Measurements from ENCODE around the gene CCNK. TPM values are rescaled to one million over a fixed set of nuclear protein-coding genes. Genes with fewer than 3 reads are reported as not detected.

The CCNK gene
- total RNA-seq = 64.1 and 64.8 TPM in 2 replicates
- long read RNA-seq, partial matches to known transcripts = 3 of 7 reads
- long read RNA-seq, other reads (novel, unspliced or antisense) = 4 of 7 reads

GRCh38 chr14:99480917-99481744 is at the start of gene CCNK:
TSS of gene CCNK (plus strand) at chr14:99481409. CDS start at chr14:99492678, 11,269 bp downstream.
- Mint-ChIP-seq H3K27me3 (no peaks in the 10 kb centered on the region), H3K4me1 (ENCODE audit: low read depth) (peaks cover 41% of the 10 kb centered on the region), H3K4me3 (ENCODE audit: low read depth) (peak within 1 kb of the TSS; percentile 99), H3K27ac (peak within 1 kb of the TSS; percentile 100), H3K9me3 (ENCODE audit: low read depth) (no peaks in the 10 kb centered on the region), H3K36me3 (ENCODE audit: insufficient read depth) (no peaks in the 10 kb centered on the region)
- DNase-seq (ENCODE audit: low spot score, unreplicated experiment) = peak; percentile 100
- no peak for TF ChIP-seq CTCF (IDR thresholded peaks at IDR 0.05; ENCODE audit: unreplicated experiment)

GRCh38 chr14:99431986-99432385 is 49.2 kb upstream of the CCNK start:
- no peak overlapping the region for H3K27ac Mint-ChIP-seq
- no peaks in the 10 kb centered on the region for H3K27me3 Mint-ChIP-seq
- no peak for DNase-seq (ENCODE audit: low spot score, unreplicated experiment)
- peaks cover 26% of the 10 kb centered on the region for H3K36me3 Mint-ChIP-seq (ENCODE audit: insufficient read depth)
- no peak for TF ChIP-seq CTCF (IDR thresholded peaks at IDR 0.05; ENCODE audit: unreplicated experiment)
- peaks cover 7% of the 10 kb centered on the region for H3K9me3 Mint-ChIP-seq (ENCODE audit: low read depth)
- H3K4me3 Mint-ChIP-seq (ENCODE audit: low read depth) = no peak overlapping the region
- H3K4me1 Mint-ChIP-seq (ENCODE audit: low read depth) = peaks cover 8% of the 10 kb centered on the region

- no peak overlapping the region for H3K4me3 Mint-ChIP-seq (ENCODE audit: low read depth)
- no peaks in the 10 kb centered on the region for H3K27me3 Mint-ChIP-seq
- peaks cover 8% of the 10 kb centered on the region for H3K4me1 Mint-ChIP-seq (ENCODE audit: low read depth)
- TF ChIP-seq CTCF (IDR thresholded peaks at IDR 0.05; ENCODE audit: unreplicated experiment) = no peak
- peaks cover 26% of the 10 kb centered on the region for H3K36me3 Mint-ChIP-seq (ENCODE audit: insufficient read depth)
- peaks cover 7% of the 10 kb centered on the region for H3K9me3 Mint-ChIP-seq (ENCODE audit: low read depth)
- H3K27ac Mint-ChIP-seq = no peak overlapping the region
- no peak for DNase-seq (ENCODE audit: low spot score, unreplicated experiment)
Measured at GRCh38 chr14:99432485-99432884, 48.7 kb upstream of the CCNK start.

GRCh38 chr14:99435327-99435726 is 45.9 kb upstream of the CCNK start:
- no peak overlapping the region for H3K27ac Mint-ChIP-seq
- H3K9me3 Mint-ChIP-seq (ENCODE audit: low read depth) = no peaks in the 10 kb centered on the region
- peaks cover 17% of the 10 kb centered on the region for H3K36me3 Mint-ChIP-seq (ENCODE audit: insufficient read depth)
- H3K27me3 Mint-ChIP-seq = no peaks in the 10 kb centered on the region
- no peak for TF ChIP-seq CTCF (IDR thresholded peaks at IDR 0.05; ENCODE audit: unreplicated experiment)
- no peak overlapping the region for H3K4me3 Mint-ChIP-seq (ENCODE audit: low read depth)
- H3K4me1 Mint-ChIP-seq (ENCODE audit: low read depth) = peaks cover 6% of the 10 kb centered on the region
- no peak for DNase-seq (ENCODE audit: low spot score, unreplicated experiment)

- DNase-seq (ENCODE audit: low spot score, unreplicated experiment) = no peak
- H3K27me3 Mint-ChIP-seq = no peaks in the 10 kb centered on the region
- no peaks in the 10 kb centered on the region for H3K9me3 Mint-ChIP-seq (ENCODE audit: low read depth)
- H3K27ac Mint-ChIP-seq = no peak overlapping the region
- no peaks in the 10 kb centered on the region for H3K4me1 Mint-ChIP-seq (ENCODE audit: low read depth)
- no peak for TF ChIP-seq CTCF (IDR thresholded peaks at IDR 0.05; ENCODE audit: unreplicated experiment)
- H3K36me3 Mint-ChIP-seq (ENCODE audit: insufficient read depth) = peaks cover 17% of the 10 kb centered on the region
- no peak overlapping the region for H3K4me3 Mint-ChIP-seq (ENCODE audit: low read depth)
Measured at GRCh38 chr14:99436247-99437180, 44.7 kb upstream of the CCNK start.

All from progenitor cell of endocrine pancreas (in vitro differentiated cells).